Measurements from ENCODE around the gene ADAM22.

DNA sequence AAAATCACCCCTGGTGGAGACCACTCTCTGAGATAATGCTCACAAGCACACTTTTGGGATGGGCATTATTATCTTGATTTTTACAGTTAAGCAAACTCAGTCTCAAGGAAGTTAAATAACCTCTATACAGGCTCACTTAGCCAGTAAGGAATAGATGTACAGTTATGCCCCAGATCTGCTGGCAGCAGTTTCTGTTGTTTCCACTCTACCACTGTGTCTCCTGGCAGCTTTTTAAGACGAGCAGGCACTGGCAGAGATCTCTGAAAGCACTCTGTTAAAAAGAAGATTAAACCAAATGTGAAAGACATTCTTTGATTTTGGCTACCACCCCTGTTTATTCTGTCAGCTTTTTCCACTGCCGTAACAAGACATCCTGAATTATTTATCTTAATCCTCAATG is 212.6 kb downstream of the ADAM22 start:
- TF ChIP-seq, protein P1, sequence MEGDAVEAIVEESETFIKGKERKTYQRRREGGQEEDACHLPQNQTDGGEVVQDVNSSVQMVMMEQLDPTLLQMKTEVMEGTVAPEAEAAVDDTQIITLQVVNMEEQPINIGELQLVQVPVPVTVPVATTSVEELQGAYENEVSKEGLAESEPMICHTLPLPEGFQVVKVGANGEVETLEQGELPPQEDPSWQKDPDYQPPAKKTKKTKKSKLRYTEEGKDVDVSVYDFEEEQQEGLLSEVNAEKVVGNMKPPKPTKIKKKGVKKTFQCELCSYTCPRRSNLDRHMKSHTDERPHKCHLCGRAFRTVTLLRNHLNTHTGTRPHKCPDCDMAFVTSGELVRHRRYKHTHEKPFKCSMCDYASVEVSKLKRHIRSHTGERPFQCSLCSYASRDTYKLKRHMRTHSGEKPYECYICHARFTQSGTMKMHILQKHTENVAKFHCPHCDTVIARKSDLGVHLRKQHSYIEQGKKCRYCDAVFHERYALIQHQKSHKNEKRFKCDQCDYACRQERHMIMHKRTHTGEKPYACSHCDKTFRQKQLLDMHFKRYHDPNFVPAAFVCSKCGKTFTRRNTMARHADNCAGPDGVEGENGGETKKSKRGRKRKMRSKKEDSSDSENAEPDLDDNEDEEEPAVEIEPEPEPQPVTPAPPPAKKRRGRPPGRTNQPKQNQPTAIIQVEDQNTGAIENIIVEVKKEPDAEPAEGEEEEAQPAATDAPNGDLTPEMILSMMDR (IDR thresholded peaks at IDR 0.05) = no peak
- TF ChIP-seq POLR2A (IDR thresholded peaks at IDR 0.05) = no peak
